ENCODE results near the gene MTUS2. TPM values are rescaled to one million over a fixed set of nuclear protein-coding genes. Genes with fewer than 3 reads are reported as not detected.
A peak's percentile ranks its signal among the peaks of the same experiment; 100 is the strongest.

Gene MTUS2
- total RNA-seq, 1 experiment from 2014 or later, result 0.11 TPM

DNA sequence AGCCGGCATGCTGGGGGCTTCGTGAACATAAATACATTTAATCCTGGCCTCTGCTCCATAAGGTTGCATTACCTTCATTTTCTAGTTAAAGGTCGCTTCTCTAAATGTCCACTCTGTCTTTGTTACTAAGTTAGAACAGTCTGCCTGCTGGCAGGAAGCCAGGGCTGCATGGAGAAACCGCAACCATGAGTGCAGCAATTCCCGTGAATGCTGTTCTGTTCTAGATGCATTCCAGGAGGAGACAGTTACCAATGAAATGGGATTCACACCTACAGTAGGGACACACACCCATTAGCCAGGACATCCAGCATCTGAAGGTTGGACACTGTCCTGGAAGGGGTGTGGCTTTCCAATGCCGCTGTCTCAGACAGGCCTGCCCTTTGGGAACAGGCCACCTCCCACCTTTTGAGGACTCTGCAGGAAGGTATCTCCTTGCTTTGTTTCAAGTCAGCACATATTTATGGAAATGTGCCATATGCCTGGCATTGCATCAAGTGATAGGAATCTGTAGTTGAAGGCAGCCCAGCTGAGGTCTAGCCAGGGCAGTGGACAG is 645.7 kb downstream of the MTUS2 start:
- CTCF ChIA-PET, result no interaction called here
- no TSS peak for BruUV-seq (replicated peaks)
- DNase-seq (ENCODE audit: low spot score), result no peak

DNA sequence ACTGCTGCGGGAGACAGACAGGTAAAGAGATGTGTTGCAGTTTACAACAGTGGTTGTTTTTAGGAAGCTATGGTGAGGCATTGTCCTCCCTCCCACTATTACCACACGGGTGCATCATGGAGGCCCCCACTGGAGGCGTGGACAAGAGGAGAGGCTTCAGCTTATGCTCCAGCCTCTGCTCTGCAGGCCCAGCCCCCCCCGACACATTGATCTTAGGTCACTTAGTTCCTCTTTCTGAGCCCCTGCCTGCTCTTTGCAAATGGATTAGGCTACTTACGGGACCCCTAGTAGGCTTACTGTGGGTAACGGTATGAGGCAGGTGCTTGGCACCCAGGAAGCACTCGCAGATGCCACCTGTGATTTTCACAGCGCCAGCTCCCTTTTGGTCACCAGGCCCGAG is 651.4 kb downstream of the MTUS2 start:
- H3K27ac ChIP-seq (ENCODE audit: low read depth, low read length, poor library complexity, severe bottlenecking), result no peak overlapping the region
- H3K4me1 ChIP-seq (ENCODE audit: insufficient read depth, low read length, poor library complexity, severe bottlenecking), result no peaks in the 10 kb centered on the region
- BruUV-seq (replicated peaks), result no TSS peak
- H3K27me3 ChIP-seq (replicated peaks; ENCODE audit: insufficient read depth, low read depth, low read length, poor library complexity), result no peaks in the 10 kb centered on the region
- TF ChIP-seq EZH2 (IDR thresholded peaks at IDR 0.05; ENCODE audit: borderline replicate concordance, low read depth, low read length, poor library complexity, severe bottlenecking), result no peak
- TF ChIP-seq, protein P1, sequence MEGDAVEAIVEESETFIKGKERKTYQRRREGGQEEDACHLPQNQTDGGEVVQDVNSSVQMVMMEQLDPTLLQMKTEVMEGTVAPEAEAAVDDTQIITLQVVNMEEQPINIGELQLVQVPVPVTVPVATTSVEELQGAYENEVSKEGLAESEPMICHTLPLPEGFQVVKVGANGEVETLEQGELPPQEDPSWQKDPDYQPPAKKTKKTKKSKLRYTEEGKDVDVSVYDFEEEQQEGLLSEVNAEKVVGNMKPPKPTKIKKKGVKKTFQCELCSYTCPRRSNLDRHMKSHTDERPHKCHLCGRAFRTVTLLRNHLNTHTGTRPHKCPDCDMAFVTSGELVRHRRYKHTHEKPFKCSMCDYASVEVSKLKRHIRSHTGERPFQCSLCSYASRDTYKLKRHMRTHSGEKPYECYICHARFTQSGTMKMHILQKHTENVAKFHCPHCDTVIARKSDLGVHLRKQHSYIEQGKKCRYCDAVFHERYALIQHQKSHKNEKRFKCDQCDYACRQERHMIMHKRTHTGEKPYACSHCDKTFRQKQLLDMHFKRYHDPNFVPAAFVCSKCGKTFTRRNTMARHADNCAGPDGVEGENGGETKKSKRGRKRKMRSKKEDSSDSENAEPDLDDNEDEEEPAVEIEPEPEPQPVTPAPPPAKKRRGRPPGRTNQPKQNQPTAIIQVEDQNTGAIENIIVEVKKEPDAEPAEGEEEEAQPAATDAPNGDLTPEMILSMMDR (conservative IDR thresholded peaks at IDR 0.05; ENCODE audit: low read depth, low read length), result no peak
- no peaks in the 10 kb centered on the region for H3K36me3 ChIP-seq (ENCODE audit: insufficient read depth, low read length, poor library complexity, severe bottlenecking)
- ChIA-PET CTCF (interaction anchor here (1.5 kb wide), 1 partner anchor 13 kb away, joined by 3 read pairs; no protein-coding TSS in a partner anchor), POLR2A (ENCODE audit: low non-redundant PET) (no interaction called here)
- no peak overlapping the region for H3K4me3 ChIP-seq (ENCODE audit: low read depth, low read length, poor library complexity, severe bottlenecking)
- no peaks in the 10 kb centered on the region for H3K9me3 ChIP-seq (ENCODE audit: low read depth, low read length, poor library complexity, severe bottlenecking)
- intact Hi-C loops (cut with micrococcal nuclease; ENCODE audit: unreplicated experiment), result no loop called here
- DNase-seq (ENCODE audit: low spot score), result no peak

More for the DNA sequence above, 645.7 kb downstream of the MTUS2 start:
- Histone ChIP-seq H3K36me3 (ENCODE audit: insufficient read depth, low read length, poor library complexity, severe bottlenecking) (no peaks in the 10 kb centered on the region), H3K27me3 (replicated peaks; ENCODE audit: insufficient read depth, low read depth, low read length, poor library complexity) (no peaks in the 10 kb centered on the region), H3K27ac (ENCODE audit: low read depth, low read length, poor library complexity, severe bottlenecking) (no peak overlapping the region), H3K9me3 (ENCODE audit: low read depth, low read length, poor library complexity, severe bottlenecking) (no peaks in the 10 kb centered on the region), H3K4me3 (ENCODE audit: low read depth, low read length, poor library complexity, severe bottlenecking) (no peak overlapping the region), H3K4me1 (ENCODE audit: insufficient read depth, low read length, poor library complexity, severe bottlenecking) (no peaks in the 10 kb centered on the region)
- TF ChIP-seq EZH2 (IDR thresholded peaks at IDR 0.05; ENCODE audit: borderline replicate concordance, low read depth, low read length, poor library complexity, severe bottlenecking), result no peak
- TF ChIP-seq, protein P1 (conservative IDR thresholded peaks at IDR 0.05; ENCODE audit: low read depth, low read length), result no peak
- POLR2A ChIA-PET (ENCODE audit: low non-redundant PET), result no interaction called here
- intact Hi-C loops (cut with micrococcal nuclease; ENCODE audit: unreplicated experiment), result no loop called here

DNA sequence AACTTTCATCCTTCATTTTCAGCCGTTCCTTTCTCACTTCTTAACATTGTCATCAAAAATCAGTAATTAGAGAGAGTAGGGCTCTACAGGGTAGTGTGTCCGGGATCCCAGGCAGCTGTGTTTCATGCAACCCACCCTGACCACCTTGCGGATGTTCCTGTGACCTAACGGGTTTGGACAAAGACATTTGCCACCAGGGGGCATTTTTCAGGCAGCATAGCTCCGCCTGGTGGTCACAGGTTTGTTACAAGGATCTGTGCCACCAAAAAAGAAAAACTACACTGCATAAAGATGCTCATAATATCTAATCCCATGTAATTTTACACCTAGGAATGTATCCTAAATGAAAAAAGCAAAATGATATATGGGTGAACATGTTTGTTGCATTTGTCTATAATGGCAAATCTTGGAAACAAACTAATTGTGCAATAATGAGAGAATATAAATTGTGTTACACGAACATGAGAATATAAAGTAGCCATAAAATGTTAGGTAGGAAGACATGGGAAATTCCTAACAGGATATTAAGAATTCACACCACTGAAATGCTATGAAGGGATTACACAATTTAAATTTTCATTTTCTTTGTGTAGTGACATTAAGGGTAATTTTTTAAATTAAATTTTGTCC is 652.3 kb downstream of the MTUS2 start:
- intact Hi-C loops (cut with micrococcal nuclease; ENCODE audit: unreplicated experiment), result no loop called here
- POLR2A ChIA-PET (ENCODE audit: low non-redundant PET), result no interaction called here
- H3K36me3 ChIP-seq (ENCODE audit: insufficient read depth, low read length, poor library complexity, severe bottlenecking), result no peaks in the 10 kb centered on the region
- no peak for TF ChIP-seq EZH2 (IDR thresholded peaks at IDR 0.05; ENCODE audit: borderline replicate concordance, low read depth, low read length, poor library complexity, severe bottlenecking)
- TF ChIP-seq, protein P1 (conservative IDR thresholded peaks at IDR 0.05; ENCODE audit: low read depth, low read length), result peak; percentile 97
- H3K4me3 ChIP-seq (ENCODE audit: low read depth, low read length, poor library complexity, severe bottlenecking), result no peak overlapping the region
- no peaks in the 10 kb centered on the region for H3K9me3 ChIP-seq (ENCODE audit: low read depth, low read length, poor library complexity, severe bottlenecking)
- no peaks in the 10 kb centered on the region for H3K27me3 ChIP-seq (replicated peaks; ENCODE audit: insufficient read depth, low read depth, low read length, poor library complexity)
- BruUV-seq (replicated peaks), result no TSS peak
- H3K4me1 ChIP-seq (ENCODE audit: insufficient read depth, low read length, poor library complexity, severe bottlenecking), result no peaks in the 10 kb centered on the region
- CTCF ChIA-PET, result interaction anchor here (0.6 to 1.5 kb wide), 3 partner anchors 12 to 266 kb away, joined by 3 to 10 read pairs (median 3); no protein-coding TSS in a partner anchor
- no peak overlapping the region for H3K27ac ChIP-seq (ENCODE audit: low read depth, low read length, poor library complexity, severe bottlenecking)
- peak; percentile 61 for DNase-seq (ENCODE audit: low spot score)
